GM18505 (cell line): Measurements from ENCODE around the gene PKIB.

Experiments used
- ATAC-seq: cut with Tn5 transposase; IDR thresholded peaks from one replicate; pipeline ENCODE4 v1.9.1; 2021; ENCODE audit not compliant: unreplicated experiment
- POLR2A ChIP-seq: IDR thresholded peaks from 4 replicates; pipeline ENCODE4 v1.6.1; 2011; ENCODE audit warnings: borderline replicate concordance; ENCODE audit not compliant: insufficient read depth, insufficient read length; ENCODE audit errors: extremely low read depth

PKIB gene

DNA sequence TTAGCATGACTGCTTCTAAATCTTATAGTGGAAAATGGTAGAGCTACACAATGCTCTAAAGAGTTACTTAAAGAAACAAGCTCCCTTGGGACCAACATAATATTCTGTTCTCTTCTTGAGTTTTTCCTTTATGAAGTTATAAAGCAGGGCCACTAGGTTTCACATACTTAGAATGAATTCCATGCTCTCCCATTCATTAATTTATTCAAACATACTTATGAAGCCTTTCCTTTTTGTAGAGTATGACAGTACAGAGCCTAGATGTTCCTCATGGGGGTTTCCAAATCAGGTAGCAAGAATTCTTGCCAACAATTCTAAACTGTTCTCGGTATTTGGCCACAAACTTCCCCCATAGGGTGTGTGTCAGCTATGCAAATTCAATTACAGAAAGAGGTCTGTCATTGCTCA, 148.7 kb downstream of the PKIB start:
- TF ChIP-seq POLR2A: no peak
- ATAC-seq: peak; percentile 98

DNA sequence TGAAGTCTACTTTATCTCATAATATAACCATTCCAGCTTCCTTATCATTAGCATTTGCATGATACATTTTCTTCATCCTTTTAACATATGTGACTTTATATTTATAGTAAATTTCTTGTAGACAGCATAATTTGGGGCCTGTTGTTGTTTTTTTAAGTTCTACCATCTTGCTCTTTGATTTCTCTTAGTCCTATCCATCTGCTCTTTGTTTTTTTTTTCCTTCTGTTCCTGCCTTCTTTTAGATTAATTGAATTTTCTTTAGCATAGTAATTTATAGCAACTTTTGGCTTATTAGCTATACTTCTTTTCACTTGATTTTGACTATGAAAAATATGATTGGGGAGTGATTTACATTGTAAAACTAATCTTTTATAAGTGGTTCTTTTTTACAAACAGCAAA, 150.1 kb downstream of the PKIB start:
- no peak for TF ChIP-seq POLR2A
- ATAC-seq: no peak

GRCh38 chr6:122766256-122766655, 156.1 kb downstream of the PKIB start:
- no peak for TF ChIP-seq POLR2A

DNA sequence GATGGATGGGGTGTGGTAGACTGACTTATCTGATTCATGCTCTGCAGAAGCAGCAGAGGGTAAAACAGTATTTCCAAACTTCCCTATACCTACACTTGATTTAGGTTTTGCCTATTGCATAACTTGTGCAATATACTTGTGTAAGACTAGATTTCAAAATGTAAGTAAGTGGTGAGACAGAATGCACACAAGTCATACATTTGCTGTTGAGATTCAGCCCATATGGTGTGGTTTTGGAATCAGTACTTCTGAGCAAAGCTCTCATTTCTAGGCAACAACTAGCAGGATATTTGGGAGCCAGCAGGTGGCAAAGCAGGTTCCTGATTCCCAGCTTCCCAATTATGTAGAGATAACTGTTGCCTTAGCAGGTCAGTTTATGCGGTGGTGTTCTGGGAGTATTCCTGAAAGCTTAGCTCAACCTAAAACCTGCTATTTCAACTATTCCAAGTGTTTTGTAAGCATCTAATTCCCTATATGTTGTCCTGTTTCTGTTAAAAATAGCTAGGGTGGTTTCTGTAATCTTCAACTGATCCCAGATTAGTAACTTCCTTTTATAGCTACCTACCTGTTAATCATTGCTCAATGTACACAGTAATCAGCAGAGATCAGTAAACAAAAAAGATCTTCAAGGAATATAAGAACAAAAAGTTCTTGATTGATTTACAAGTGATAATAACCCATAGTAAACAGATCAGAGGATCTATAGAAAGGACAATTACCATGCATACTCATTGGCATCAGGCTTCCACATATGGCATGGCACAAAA, 160.8 kb downstream of the PKIB start:
- TF ChIP-seq POLR2A: no peak
- no peak for ATAC-seq

More at GRCh38 chr6:122766256-122766655, 156.1 kb downstream of the PKIB start:
- ATAC-seq: no peak

GRCh38 chr6:122772724-122773415, 162.7 kb downstream of the PKIB start:
- TF ChIP-seq POLR2A: no peak
- ATAC-seq: no peak
